Activated CD8-positive, alpha-beta T cell treated with anti-CD3 and anti-CD28 coated beads for 36 hours (primary cell): ENCODE measurements around the gene INHBB. TPM values are rescaled to one million over a fixed set of nuclear protein-coding genes. Genes with fewer than 3 reads are reported as not detected.

Experiments used
- ATAC-seq: fragments of 200-7000 bp; cut with Tn5 transposase; one replicate; pipeline ENCODE4 v1.10.0; 2021; ENCODE audit warnings: mild to moderate bottlenecking, moderate library complexity
- CTCF ChIA-PET: fragments of 350-600 bp; sonication (Branson Sonifier 250); formaldehyde crosslinking; loops from one replicate; lab custom pipeline; 2021; ENCODE audit warnings: antibody characterized with exemption; lab: Charles Lee
- POLR2A ChIA-PET: fragments of 350-600 bp; sonication (Branson Sonifier 250); formaldehyde crosslinking; loops from one replicate; lab custom pipeline; 2021; ENCODE audit warnings: antibody characterized with exemption; lab: Charles Lee
- DNase-seq: peaks from one replicate; pipeline ENCODE4 v3.0.0-alpha.2; 2020
- H3K27ac Mint-ChIP-seq: one replicate; pipeline ENCODE4 v1.8.0; 2021; ENCODE audit warnings: mild to moderate bottlenecking, mixed read lengths
- H3K27me3 Mint-ChIP-seq: one replicate; pipeline ENCODE4 v1.8.0; 2021; ENCODE audit warnings: mixed read lengths
- H3K36me3 Mint-ChIP-seq: one replicate; pipeline ENCODE4 v1.8.0; 2021; ENCODE audit warnings: low read depth, mixed read lengths
- H3K4me1 Mint-ChIP-seq: one replicate; pipeline ENCODE4 v1.8.0; 2021; ENCODE audit warnings: low read depth, mixed read lengths
- H3K4me3 Mint-ChIP-seq: one replicate; pipeline ENCODE4 v1.8.0; 2021; ENCODE audit warnings: mild to moderate bottlenecking, moderate library complexity, mixed read lengths
- H3K9me3 Mint-ChIP-seq: one replicate; pipeline ENCODE4 v1.8.0; 2021; ENCODE audit warnings: mixed read lengths
- CTCF ChIP-seq: fragments of 200-600 bp; IDR thresholded peaks from one replicate; pipeline ENCODE4 v1.8.0; 2022; ENCODE audit warnings: antibody characterized with exemption, mild to moderate bottlenecking
- intact Hi-C: fragments of 100-400 bp; cut with micrococcal nuclease; formaldehyde crosslinking; loops from one replicate; pipeline ENCODE4 v1.10.0; 2022
- total RNA-seq, 2 experiments: library from RNA; stranded (reverse); gene quantifications; one replicate each; pipeline ENCODE4 v1.2.3, GENCODE V29; 2021

The INHBB gene
- total RNA-seq, 2 experiments from 2014 or later: not detected

- no peak overlapping the region for H3K27ac Mint-ChIP-seq
- ChIA-PET POLR2A (no interaction called here), CTCF (no interaction called here)
- intact Hi-C loops: no loop called here
- H3K36me3 Mint-ChIP-seq: no peaks in the 10 kb centered on the region
- no peak overlapping the region for H3K4me3 Mint-ChIP-seq
- no peaks in the 10 kb centered on the region for H3K4me1 Mint-ChIP-seq
- DNase-seq (no peak), ATAC-seq (no peak)
- H3K9me3 Mint-ChIP-seq: no peaks in the 10 kb centered on the region
- peaks cover 1% of the 10 kb centered on the region for H3K27me3 Mint-ChIP-seq
- no peak for TF ChIP-seq CTCF
Measured at GRCh38 chr2:120383631-120384340, 37.9 kb downstream of the INHBB start.

DNA sequence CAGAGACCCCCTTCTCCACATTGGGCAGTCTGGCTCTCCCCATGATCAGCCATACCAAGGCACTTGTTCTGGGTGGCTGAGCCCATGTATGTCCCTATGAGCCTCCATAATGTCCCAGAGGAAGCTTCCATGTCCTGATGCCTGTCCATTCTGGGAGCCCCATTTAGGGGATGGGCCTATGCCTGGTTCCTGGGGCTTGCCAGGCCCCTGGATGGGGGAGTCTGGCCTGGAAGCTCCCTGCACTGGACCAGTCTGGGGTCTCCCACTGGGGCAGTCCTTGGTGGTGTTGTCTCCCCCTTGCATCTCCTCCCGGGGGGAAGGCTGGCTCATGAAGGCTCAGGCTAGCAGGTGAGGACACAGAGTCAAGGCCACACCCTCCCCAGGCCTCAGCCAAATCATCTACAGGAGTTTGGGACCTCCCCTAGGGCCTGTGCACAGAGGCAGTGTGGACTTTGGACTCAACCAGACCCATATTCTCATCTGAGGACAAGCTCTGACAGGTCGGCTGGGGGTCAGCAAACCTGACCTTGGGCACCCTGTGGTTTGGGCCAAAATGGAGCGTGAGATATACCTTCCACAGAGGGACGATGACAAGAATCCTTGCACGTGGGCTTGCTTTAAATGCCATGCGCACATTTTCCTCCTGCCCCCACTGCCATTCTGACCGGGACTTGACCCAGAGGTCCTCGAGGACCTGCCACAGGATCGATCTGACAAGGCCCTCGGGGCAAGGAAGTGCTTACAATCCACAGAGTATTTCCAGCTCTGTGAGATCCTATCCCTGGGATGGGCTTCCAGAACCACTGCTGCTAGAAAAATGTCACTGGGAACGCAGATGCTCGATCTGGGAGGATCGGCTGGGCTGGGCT, 38.8 kb downstream of the INHBB start:
- no peak for DNase-seq
- Mint-ChIP-seq H3K4me1 (no peaks in the 10 kb centered on the region), H3K36me3 (no peaks in the 10 kb centered on the region), H3K27me3 (peaks cover 3% of the 10 kb centered on the region), H3K4me3 (no peak overlapping the region), H3K9me3 (no peaks in the 10 kb centered on the region), H3K27ac (no peak overlapping the region)
- ChIA-PET POLR2A (no interaction called here), CTCF (no interaction called here)
- intact Hi-C loops: no loop called here
- ATAC-seq: no peak
- TF ChIP-seq CTCF: no peak

GRCh38 chr2:120385355-120386127, 39.6 kb downstream of the INHBB start:
- H3K36me3 Mint-ChIP-seq: no peaks in the 10 kb centered on the region
- intact Hi-C loops: no loop called here
- no peaks in the 10 kb centered on the region for H3K9me3 Mint-ChIP-seq
- CTCF ChIA-PET: no interaction called here
- DNase-seq (no peak), ATAC-seq (no peak)
- H3K4me3 Mint-ChIP-seq: no peak overlapping the region
- no peaks in the 10 kb centered on the region for H3K4me1 Mint-ChIP-seq
- no peak overlapping the region for H3K27ac Mint-ChIP-seq
- peaks cover 3% of the 10 kb centered on the region for H3K27me3 Mint-ChIP-seq
- no peak for TF ChIP-seq CTCF
- POLR2A ChIA-PET: no interaction called here

DNA sequence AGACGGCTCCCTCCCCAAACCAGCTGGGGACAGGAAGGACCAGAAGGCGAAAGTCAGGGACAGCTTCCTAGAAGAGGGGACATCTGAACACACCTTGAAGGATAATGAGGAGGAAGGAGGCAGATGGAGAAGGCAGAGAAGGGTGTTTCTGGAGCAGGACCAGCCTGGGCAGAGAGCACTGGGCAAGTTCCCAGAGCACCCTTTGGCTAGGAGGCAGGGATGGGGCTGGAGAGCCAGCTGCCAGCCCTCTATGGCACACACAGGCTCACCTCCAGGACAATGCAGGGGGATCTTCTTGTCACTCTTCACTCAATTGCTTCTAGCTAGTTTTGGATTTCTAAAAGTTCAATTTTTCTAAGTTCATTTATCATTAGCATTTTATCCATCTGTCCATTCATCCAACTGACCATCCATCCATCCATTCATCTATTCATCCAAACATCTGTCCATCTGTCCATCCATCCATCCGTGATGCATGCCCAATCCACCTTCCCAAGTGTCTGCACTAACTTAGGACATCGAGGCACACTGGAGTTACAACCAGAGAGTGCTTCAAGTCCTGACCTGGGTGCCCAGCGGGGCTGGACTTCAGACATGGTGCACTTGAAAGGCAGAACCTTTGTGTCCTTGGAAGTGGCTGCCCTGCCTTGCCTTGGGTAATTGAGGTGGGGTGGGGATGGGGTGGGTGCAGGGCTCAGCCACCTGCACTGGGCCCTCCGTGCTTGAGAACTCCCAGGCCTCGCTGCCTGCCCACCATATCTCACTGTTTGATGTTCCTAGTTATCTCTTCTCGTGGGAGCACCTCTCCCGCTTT, 42.5 kb downstream of the INHBB start:
- Mint-ChIP-seq H3K9me3 (no peaks in the 10 kb centered on the region), H3K27me3 (peaks cover 3% of the 10 kb centered on the region), H3K4me1 (no peaks in the 10 kb centered on the region), H3K27ac (no peak overlapping the region), H3K36me3 (no peaks in the 10 kb centered on the region), H3K4me3 (no peak overlapping the region)
- no peak for TF ChIP-seq CTCF
- DNase-seq: no peak
- POLR2A ChIA-PET: no interaction called here
- intact Hi-C loops: no loop called here
- ATAC-seq: no peak
- CTCF ChIA-PET: no interaction called here
